Stimulated activated CD8-positive, alpha-beta memory T cell treated with anti-CD3 and anti-CD28 coated beads, Interleukin-12 subunit alpha, Interleukin-12 subunit beta, amount 100 ng/mL, for 1 hour (primary cell): ENCODE results near the gene ATP6AP1.
A peak's percentile ranks its signal among the peaks of the same experiment; 100 is the strongest.
"Not testable (repeated sequence)": the region's sequence is repeated elsewhere in the genome, so short reads cannot be mapped to it uniquely, and the experiment has no call there.

ENCODE experiments used
- DNase-seq: peaks from one replicate; pipeline ENCODE4 v3.0.0-alpha.2; 2020; ENCODE audit warnings: low read depth

The ATP6AP1 gene

GRCh38 chrX:154399527-154400368 lies 28.7 kb upstream of the ATP6AP1 start:
- DNase-seq: no peak

GRCh38 chrX:154400369-154400817 lies 28.1 kb upstream of the ATP6AP1 start:
- DNase-seq: not testable (repeated sequence)

- no peak for DNase-seq
Observed at GRCh38 chrX:154401045-154401799, 27.3 kb upstream of the ATP6AP1 start.

GRCh38 chrX:154401918-154402621 lies 26.4 kb upstream of the ATP6AP1 start:
- no peak for DNase-seq

DNA sequence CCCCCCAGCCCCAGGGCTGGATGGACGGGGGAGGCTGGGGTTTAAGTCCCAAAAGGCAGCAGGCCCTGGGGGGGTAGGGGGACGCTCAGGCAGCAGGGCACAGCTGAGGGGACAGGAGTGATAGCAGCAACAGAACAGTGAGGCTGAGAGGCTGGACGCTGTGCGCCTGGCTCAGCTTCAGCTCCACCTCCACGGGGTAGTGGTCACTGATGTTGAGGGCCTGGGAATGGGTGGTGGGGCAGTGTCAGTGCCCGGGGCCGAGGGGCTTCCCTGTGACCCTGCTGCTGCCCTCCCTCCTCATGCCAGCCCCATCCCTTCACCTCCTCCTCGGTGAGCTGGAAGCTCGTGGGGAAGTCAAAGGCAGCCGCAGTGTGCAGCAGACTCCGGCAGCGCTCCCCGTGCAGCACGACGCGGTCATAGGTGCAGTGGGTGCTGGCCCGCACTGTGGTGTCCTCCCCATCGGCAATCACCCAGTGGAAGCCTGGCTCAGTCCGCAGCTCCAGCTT lies 25.8 kb upstream of the ATP6AP1 start:
- no peak for DNase-seq

GRCh38 chrX:154403192-154403591 lies 25.3 kb upstream of the ATP6AP1 start:
- DNase-seq: no peak

GRCh38 chrX:154403858-154404257 lies 24.6 kb upstream of the ATP6AP1 start:
- DNase-seq: no peak

GRCh38 chrX:154404625-154405192 lies 23.8 kb upstream of the ATP6AP1 start:
- no peak for DNase-seq

DNA sequence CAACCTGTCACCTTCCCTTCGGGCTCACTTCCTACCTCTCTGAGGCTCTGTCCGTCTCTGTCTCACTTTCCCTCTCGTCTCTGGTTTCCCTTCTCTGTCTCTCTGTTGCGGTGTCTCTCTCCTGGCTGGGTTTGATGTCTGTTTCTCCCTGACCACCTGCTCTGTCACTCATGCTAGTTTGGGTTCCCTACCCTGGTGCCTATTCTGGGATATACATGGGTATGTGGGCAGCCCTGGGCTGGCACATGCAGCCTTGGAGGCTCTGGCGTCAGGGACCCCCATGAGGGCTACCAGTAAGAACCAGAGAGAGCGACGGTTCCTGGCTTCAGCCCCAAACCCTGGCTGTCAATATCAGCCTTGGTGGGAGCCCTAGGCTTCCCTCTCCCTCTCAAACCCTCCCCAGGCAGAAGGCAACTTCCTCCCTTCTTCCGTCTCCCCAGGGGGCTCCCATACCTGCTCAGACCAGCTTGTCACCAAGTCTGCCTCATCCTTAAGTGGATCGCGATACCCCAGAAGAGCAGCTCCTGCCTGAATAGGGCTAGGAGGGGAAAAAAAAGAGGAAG lies 19.7 kb upstream of the ATP6AP1 start:
- no peak for DNase-seq

- DNase-seq: no peak
Observed at GRCh38 chrX:154409222-154409871, 19.1 kb upstream of the ATP6AP1 start, which contains the start of gene DNASE1L1. DNASE1L1 (minus strand) TSS chrX:154409254; CDS start chrX:154405568, 3,686 bp downstream.

DNA sequence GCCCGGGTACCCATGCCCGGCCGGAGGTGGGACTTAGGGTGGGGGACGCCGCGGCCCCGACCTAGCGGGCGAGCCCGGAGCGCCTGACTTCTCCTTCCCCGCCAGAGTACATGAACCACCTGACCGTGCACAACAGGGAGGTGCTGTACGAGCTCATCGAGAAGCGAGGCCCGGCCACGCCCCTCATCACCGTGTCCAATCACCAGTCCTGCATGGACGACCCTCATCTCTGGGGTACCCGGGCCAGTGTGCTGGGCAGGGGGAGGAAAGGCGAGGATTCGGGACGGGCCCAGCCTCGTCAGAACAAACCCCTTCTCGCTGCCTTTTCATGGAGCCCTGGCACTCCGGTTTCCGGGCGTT lies 16.5 kb upstream of the ATP6AP1 start:
- peak; percentile 23 for DNase-seq

GRCh38 chrX:154412468-154412867 lies 16.0 kb upstream of the ATP6AP1 start:
- no peak for DNase-seq

DNA sequence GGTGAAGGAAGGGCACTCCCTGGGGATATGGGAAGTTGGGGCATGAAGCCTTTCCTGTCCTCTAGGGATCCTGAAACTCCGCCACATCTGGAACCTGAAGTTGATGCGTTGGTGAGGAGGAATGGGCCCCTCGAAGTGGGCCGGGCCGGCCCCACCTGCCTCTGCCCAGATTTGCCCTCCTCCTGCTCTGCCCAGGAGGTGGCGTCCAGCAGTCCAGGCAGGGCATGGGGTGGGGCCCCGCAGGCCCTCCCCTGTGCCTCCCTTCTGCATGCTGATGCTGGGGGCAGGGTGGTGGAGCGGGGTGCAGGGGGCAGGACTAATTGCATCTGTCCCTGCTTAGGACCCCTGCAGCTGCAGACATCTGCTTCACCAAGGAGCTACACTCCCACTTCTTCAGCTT lies 15.3 kb upstream of the ATP6AP1 start:
- no peak for DNase-seq

DNA sequence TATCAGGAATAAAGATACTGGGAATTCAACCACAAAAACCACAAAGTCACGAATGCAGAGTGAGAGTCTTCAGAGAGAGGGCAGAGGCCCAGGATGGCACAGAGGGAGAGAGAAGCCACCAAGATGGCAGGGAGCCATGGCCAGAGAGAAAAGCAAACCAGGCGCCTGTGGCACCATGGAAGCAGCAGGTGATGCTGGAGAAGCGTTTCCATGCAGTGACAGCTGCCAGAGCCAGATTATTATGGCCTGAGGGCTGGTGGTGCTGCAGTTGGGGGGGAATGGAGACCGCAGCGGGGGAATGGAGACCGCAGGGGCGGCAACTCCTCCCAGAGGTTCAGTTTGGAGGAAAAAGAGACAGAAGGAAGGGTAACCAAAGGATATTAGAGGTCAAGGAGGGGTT lies 11.3 kb upstream of the ATP6AP1 start:
- DNase-seq: no peak

- DNase-seq: no peak
Observed at GRCh38 chrX:154419189-154419588, 9.3 kb upstream of the ATP6AP1 start.

GRCh38 chrX:154419688-154420401 lies 8.6 kb upstream of the ATP6AP1 start:
- DNase-seq: no peak

- DNase-seq: no peak
Observed at GRCh38 chrX:154420402-154420756, 8.1 kb upstream of the ATP6AP1 start.

DNA sequence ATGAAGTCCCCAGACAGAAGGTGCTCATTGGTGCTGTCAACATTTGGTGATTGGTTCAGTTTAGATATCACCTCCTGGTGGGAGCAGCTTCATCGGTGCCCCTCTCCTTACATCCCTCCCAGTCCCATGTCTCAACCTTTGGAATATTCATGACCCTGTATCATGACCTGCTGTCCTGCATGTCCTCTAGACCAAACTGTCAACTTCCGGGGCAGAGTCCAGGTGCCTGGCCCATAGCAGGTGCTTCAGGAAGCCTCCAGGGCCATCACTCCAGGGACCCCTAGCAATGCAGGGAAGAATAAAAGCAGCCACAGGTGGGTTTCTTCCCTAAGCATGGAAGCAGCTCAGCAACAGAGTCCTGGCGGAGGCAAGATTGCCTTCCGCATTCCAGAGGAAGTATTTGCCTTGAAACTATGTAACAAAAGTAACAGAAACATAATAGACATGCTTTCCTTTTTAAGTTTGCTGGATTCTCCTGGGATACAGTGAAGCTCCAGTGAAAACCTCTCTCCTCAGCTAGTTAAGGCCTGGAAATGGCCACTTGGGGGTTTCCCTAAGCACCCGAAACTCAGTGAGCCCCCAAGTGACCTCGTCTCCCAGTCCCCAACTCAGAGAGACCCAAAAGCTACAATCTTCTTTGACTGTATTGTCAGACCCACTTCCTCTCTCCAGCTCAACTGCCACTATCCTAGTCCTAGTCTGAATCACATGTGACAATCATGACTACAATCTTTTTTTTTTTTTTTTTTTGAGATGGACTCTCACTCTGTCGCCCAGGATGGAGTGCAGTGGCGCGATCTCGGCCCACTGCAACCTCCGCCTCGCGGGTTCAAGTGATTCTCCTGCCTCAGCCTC lies 1.3 kb upstream of the ATP6AP1 start:
- no peak for DNase-seq

DNA sequence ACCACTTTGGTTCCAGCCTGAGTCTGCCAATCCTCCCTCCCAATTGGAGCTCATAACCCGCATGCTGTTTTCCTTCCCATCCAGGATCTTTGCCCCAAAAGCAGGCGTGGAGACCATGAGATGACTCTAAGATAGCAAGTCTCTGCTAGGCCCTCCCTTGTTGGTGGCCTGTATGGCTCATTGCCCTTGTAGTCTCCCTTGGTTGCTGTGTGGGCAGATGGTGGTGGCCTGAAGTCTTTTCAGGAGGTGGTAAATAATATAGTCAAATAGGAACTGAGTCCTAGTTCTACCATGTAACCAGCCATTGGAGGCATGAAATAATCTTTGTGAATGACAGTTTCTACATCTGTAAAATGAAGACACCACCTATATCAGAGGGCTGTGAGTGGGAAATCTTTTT lies 1.2 kb downstream of the ATP6AP1 start:
- DNase-seq: no peak

GRCh38 chrX:154430479-154430878 lies 2.0 kb downstream of the ATP6AP1 start:
- no peak for DNase-seq
